GM21825 (cell line): Measurements from ENCODE around the gene SORCS2.

Experiments used
- ATAC-seq: cut with Tn5 transposase; IDR thresholded peaks from one replicate; pipeline ENCODE4 v1.9.1; 2021; ENCODE audit warnings: mild to moderate bottlenecking, moderate library complexity; ENCODE audit not compliant: unreplicated experiment

Gene SORCS2

DNA sequence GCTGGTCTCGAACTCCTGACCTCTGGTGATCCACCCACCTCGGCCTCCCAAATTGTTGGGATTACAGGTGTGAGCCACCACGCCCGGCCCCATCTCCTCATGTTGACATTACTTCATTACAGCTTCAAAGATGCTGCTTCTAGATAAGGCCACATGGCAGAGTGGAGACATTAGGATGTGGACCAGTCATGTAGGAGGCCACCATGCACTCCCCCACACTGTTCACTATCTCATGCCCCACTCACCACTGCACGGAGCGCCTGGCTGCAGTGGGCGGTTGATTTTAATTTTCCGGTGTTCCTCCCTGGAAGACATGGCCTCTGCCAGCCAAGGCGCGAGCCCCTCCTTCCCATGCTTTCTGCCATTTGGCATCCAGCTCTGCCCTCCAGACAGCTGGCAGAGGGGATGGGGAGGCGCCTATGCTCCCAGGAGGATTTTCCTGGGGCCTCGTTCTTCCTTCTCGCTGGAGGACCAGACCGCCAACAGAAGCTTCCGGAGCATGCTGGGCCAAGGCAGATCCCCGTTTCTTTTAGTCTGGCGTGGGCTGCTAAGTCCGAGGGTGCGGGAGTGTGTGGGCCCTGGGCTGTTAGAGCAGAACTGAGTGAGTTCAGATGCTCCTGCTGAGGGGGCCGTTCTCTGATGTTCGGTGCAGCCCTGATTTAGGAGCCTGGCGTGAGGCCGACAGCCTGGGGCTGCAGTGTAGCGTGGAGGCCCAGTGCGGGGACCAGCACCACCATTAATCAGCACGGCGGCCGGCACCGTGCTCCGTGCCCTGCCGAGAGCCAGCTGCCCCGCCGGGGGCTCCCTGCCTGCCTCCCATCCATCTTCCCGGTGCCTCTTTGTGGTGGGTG is 93.1 kb downstream of the SORCS2 start:
- ATAC-seq = no peak

DNA sequence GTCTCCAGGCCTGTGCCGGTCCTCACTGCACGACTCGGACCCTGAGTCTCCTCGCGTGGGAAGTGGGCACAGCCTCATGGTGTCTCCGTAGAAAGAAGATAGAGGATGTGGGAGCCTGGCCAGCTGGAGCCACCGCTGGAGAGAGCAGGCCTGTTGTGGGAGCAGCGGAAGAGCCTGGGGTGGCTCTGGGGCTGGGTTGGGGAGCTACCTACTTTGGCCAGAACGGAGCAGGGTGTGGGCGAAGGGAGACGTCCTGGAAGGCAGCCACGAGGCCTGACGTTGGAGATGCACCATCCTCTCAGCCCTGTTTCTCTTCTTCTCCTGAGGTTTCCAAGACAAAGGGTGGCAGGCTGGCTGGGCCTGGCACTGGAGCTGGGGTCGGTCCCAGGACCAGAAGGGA is 93.8 kb downstream of the SORCS2 start:
- ATAC-seq = no peak

DNA sequence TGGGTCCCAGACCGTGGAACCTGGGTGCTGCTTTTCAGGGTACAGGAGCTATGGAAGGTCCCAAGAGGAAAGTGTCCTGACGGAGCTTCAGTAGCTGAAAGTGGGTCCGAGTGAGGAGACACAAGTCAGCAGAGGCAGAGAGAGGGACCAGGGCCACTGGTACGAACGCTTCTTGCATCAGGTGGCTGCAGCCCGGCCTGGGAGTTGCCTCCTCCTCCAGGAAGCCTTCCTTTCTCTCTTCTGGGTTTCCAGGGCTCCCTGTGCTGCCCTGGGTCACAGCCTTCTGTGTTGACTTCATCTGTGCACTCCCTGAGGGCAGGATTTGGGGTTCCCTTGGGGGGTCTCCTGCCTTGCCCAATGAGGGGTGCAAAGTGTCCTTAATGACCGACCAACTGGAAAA is 94.5 kb downstream of the SORCS2 start:
- no peak for ATAC-seq

DNA sequence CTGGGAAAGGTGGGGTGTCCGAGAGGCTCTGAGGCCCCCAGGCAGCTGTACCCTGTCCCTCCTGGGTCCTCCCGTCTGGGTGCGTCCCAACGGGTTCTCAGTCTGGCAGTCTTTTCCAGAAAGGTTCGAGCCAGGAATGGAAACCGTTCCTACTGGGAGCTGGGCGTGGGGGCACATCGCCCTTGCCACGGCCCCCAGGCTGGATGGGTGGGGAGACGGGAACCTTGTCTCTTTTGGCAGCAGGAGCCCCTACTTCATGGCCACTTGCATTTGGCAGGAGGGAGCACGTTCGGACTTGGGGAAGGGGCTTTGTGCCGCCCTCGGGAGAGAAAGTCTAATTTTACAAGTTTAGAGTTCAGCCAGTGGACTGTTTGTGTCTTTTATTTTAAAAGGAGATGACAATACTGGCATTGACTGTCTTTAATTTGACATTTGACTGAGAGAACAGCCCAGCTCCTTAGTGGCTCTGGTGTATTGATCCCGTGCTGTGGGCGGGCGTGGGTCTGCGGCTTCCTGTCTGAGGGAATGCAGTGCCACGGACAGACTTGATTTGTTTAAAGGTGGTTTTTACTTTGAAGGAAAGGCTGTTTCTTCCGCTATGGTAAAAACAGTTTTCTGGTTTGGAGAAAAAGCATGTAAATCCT is 95.1 kb downstream of the SORCS2 start:
- ATAC-seq = no peak

DNA sequence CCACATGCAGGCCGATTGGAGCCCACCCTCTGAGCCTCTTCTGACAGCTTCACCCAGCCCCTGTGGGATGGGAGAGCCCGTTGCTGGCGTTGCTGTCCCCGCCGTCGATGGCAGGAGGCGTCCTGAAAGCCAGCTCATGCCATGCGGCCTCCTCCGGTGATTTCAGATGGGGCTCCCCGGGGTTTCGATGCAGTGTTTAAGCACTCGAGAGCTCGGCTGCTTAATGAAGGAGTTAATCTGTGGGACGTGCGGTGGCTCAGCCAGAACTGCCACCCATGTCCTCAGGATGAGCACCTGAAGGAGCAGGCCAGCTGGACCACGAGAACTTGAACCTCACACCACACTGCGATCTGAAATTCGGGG is 95.6 kb downstream of the SORCS2 start:
- ATAC-seq = no peak

DNA sequence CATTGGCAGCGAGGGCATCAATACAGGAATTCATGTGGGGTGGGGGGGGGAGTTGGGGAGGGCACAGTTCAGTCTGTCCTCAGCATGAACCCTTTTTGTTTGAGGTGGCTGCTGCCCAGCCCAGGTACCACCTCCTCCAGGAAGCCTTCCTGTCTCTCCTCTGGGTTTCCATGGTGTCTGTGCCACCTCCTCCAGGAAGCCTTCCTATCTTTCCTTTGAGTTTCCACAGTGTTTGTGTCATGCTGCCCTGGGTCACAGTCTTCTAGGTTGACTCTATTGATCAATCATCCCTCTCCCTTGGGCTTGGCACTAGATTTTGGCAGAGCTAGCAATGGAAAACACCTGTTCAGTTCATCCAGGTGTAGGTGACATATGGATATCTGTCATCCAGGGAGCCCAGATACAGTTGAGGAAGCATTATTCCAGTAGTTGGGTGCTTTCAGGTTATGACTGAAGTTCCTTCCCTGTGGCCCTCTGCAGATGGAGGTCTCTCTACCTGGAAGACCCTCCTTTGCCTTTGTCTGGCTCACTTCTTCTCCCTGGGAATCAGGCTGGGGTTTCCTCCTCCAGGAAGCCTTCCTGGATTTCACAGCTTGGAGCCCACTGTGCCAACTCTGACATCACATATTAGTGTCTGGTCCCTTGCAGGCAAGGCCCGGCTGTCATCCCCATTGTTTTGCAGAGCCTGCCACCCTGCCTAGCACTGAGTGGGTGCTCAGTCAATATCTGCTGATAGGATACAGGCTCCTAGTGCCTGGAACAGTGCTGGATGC is 96.6 kb downstream of the SORCS2 start:
- no peak for ATAC-seq

DNA sequence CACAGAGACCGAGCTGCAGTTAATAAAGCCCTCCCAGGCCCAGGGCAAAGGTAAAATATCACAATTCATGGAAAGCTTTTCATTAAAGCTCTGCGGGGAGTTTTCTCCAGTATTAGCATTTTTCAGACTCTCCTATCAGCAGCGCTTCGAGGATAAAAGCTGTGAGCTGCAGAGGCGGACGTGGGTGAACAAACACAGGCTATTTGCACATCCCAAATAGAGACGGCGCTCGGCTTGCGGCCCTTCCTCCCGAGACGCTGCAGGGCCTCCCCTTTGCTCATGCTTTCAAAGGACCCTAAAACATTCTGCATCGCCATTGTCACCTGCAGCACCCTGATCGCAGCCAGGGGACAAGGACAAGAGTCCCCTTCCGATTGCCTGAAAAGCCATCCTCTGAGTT is 97.3 kb downstream of the SORCS2 start:
- no peak for ATAC-seq

DNA sequence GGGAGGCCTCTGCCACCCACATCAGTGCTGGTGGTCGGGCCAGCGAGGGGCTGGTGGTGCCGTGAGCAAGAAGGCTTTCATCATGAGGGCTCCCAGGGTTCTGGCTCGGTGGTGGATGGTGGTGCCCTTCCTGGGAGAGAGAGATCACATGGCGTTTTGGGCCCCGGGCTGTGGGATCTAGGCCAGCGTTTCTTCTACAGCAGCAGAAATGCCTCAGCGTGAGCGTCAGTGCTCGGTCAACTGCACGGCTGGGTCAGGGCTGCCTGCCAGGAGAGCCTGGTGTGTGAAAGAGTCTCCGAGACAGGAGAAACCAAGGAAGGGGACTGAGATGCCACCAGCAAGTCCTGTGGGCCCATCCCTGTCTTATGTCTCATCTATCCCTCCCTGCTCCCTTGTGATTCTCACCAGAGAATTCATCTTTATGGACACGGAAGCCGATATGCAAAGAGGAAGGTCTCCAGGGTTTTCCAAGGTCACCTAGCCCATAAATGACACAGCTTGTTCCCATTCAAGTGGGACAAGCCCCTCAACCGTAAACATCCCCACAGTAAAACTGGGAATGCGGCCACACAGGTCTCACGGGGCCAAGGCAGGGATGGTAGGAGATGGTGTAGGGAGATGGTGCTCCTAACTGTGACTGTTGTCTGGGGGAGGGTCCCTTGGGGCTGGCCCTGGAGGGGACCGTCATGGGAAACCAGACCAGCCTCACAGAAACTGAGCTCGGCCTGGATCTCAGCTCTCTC is 99.2 kb downstream of the SORCS2 start:
- ATAC-seq = no peak

DNA sequence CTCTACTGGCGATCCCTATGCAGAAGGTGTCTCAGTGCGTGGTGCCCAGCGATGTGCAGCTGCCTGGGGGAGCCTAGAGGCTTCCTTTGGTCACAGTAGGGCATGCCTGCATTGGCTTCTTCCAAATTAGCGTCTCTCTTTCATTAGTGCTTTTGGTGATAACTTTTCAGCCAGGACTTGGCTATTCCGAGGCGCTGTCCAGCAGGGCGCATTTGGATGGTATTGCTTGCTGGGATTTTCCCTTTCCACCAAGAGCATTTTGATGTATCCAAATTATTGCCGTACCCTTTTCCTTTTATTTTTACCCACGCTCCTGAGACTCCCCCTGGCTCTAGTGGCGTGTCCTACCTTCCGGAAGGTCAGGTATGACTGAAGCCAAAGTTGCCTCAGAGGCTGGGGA is 101.4 kb downstream of the SORCS2 start:
- ATAC-seq = no peak

DNA sequence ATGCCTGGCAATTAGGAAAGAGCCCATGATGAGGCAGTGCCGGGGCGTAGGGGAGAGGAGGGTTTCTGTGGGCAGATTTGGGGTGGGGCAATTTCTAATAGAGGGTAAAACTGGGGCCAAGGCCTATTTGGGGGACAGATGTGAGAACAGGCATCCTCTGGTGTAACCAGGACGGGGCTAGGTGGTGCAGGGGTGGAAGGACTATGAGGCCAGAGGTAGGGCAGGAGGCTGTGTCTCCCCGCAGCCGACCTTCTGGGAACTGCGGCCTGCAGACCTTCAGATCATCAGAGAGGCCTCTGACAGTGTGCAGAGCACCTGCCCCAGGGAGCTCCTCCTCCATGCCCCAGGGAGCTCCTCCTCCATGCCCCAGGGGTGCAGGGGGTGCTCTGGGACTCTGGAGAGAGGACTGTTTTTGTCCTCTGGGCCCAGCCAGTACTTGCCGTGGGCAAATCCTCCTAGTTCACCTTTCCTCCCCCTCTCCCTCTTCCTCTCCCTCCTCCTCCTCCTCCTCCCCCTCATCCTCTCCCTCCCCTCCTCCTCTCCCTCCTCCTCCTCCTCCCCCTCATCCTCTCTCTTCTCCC is 101.9 kb downstream of the SORCS2 start:
- ATAC-seq = no peak

DNA sequence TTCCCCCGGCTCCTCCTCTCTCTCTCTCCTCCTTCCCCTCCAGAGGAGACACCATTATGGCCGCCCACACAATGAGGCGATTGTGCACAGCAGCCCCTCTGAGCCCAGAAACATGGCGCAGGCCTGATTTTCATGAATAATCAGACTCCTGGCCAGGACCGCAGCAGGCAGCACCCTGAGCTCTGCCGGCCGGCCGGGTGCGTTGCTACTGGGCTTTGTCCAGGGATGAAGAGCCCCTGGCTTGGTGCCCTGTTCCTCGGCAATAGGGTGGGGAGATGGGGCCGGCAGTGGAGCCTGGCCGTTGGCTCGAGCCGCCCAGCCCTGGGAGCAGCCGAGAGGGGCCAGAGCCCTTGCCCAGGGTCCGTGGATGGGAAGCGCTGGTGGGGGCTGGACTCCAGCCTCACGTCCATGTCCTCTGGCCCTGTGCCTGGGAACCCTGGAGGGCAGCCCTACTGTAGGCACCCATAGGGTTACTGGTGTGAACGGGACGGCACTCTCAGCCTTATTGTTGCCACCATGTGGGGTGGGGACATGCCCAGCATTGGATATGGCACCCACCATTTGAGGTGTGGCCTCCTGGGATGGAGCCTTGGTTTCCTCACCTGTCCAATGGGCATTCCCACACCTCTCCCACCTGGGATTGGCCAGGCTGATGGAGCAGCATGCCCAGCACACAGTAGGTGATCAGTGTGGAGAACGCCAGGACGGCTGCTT is 103.0 kb downstream of the SORCS2 start:
- no peak for ATAC-seq

DNA sequence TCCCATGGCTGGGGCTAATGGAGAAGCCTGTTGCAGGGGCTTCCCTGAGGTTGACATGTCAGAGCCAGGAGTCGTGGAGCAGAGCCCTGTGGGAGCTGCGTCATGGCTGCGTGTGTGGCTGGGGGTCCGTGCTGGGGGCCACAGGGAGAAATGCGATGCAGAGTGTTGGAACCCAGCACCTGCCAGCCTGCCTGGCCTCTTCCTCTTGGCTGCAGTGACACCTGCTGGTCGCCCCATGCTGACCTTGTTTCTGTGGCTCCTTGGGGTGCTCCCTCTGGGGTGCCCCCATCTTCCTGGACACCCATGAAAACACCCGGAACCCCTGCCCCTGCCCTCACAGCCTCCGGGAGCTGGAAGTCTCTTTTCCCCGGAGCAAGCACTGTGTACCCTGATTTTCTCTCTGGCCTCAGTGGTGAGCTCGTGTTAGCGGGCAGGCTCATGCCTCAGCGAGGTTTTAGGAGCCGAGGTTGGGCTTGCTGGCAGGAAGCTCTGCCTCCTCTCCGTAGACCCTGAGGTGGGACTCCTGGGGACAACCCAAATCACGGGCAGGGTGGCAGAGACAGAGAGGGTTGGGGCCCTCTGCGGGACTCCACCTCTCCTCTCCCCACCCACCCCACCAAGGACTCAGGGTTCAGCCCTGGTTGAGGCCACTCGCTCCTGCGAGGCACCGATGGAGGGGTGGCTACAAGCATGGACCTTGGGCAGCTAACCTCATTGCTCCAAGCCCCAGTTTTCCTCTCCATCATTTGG is 103.7 kb downstream of the SORCS2 start:
- ATAC-seq = no peak

DNA sequence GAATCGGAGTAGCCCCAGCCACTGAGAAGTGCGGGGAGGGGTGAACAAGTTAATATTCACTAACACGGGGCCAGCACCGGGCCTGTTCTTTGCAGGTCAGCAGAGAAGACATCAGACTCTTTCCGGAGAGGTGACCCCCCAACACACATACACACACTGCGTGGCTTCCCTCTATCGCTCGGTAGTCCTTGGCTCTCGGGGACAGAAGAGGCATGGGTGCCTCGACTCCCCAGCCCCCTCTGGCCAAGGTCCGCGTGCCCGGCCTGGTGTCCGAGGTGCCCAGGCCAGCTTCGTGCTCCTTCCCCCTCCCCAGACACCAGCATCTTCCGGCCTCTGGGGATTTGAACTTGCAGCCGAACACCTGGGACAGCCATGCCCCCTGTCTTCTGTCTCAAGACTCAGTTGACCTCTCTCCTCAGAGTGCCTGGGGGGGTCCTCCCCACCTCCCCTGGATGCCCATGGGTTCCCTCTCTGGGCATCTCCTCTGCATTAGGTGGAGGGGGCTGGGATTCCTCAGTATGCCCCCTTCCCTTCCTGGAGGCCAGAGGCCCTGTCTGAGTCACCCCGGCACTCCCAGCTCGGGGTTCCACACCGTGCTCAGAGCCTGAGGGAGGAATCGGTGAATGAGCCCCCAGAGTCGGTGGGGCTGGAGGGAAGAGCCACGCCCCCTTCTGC is 104.5 kb downstream of the SORCS2 start:
- no peak for ATAC-seq

DNA sequence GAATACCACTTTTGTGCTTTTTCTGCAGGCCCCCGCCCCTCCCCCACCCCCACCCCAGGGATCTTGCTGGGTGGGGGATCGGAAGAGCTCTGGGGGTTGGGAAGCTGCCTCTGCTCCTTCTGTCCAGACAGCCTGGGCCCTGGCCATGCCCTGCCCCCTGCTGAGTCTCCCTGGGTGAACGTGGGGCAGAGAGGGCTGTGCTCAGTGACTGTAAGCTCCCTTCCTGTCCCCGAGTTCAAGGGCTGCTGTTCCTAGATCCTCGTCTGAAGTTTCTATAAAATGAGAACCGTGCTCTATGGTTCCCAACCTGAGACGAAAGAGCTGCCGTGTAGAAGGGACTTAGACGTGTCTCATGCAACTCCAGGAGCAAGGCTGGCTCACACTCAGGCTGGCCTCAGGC is 105.0 kb downstream of the SORCS2 start:
- ATAC-seq = no peak

DNA sequence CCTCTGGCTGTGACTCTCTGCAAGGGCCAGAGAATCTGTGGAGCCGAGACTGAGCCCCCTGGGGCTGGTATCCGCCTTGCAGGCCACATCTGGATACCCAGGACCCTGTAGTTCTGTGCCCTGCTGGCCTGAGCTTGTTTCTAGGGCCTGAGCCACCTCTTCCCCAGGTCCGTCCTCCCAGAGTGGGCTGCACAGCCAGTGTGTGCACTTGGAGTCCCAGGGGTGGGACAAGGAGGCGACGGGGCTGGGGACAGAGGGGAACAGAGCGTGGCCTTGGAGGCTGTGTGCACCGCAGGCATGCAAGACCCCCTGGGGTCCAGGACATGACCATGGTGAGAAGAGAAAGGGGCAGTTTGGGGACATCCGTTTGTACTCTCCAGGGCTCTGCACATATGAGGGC is 105.5 kb downstream of the SORCS2 start:
- no peak for ATAC-seq

DNA sequence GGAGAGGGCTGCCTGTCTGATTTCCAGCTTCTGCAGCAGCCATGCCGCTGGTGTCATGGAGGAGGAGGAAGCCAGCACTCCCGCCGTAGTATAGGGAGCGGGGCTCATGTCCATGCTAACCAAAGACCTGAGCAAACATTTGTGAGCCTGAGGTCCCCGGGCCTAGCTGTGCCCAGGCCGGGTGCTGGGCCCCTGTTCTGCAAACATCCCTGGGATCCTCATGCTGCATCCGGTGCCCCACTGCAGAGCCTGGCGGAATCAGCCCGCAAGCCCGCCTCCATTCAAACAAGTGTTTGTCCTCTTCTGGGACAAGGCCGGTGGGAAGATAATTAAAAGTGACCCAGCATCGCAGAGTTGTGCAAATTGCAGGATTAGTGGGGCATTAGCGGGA is 106.3 kb downstream of the SORCS2 start:
- no peak for ATAC-seq

DNA sequence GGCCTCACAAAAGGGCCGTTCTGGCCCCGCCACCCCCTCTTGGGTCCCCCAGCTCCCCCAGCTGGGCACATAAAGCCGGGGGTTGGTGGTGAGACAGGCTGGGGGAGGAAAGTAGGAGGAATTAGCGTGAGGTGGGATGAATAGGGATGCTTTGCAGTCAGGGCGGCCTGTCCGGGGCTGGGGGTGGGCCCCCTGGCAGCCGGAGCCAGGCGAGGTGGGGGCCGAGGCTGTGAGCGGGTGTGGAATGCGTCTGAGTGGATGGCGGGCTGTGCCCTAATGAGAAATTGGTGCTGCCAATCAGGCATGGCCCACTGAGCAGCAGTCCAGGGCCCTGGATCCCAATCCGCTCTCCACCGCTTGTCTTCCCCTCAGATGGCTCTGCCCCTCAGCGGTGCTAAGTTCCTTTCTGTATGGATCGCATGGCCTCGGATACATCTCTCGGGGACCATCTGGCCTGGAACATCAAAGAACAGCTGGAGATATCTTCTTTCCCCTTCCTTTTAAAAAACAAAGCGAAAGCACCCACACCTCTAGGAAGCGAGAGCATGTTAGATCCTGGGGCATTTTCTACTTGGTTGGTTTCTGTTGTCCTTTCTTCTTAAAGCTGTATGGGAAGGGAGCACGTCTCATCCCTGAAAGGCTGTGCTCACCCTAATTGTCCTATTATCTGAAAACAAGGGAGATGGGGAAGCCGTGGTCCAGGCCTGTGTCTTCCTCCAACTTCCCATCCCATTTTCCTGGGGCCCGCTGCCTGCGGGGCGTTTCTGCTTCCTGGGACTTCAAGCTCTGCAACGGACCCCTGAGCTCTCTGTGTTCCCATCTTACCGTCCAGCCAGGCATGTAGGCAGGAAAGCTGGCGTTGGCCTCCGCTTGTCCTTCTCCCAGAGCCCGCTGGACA is 106.9 kb downstream of the SORCS2 start:
- no peak for ATAC-seq
